Stomach (tissue), 9 donors: Measurements from ENCODE around the gene SCAP. TPM values are rescaled to one million over a fixed set of nuclear protein-coding genes. Genes with fewer than 3 reads are reported as not detected.

ENCODE experiments used
- DNase-seq, 2 donors: peaks; one replicate each; pipeline versions ENCODE4 v3.0.0 to v3.0.0-alpha.2; 2013 to 2019
- H3K27ac ChIP-seq, 5 donors: fragments of 200-600 bp in 4 of 5; sonication (generic) in 4 of 5; one replicate each; pipeline ENCODE4 v1.5.1; 2013 to 2019; ENCODE audit warnings: mild to moderate bottlenecking in 1 of 5, moderate library complexity in 1 of 5
- H3K27me3 ChIP-seq, 3 donors: fragments of 200-600 bp; sonication (generic); one replicate each; pipeline ENCODE4 v1.5.1; 2017 to 2019; ENCODE audit warnings: mixed run types in 1 of 3
- H3K36me3 ChIP-seq, 4 donors: fragments of 200-600 bp; sonication (generic); 1 replicate in 3 of 4; 2 replicates in 1 of 4; pipeline ENCODE4 v1.5.1; 2016 to 2019
- H3K4me1 ChIP-seq, 4 donors: fragments of 200-600 bp; sonication (generic); one replicate each; pipeline ENCODE4 v1.5.1; 2016 to 2019
- H3K4me3 ChIP-seq, 4 donors: fragments of 200-600 bp; sonication (generic) in 3 of 4; one replicate each; pipeline ENCODE4 v1.5.1; 2016 to 2019; ENCODE audit warnings: mild to moderate bottlenecking in 1 of 4
- H3K9me3 ChIP-seq, 4 donors: fragments of 200-600 bp; sonication (generic); one replicate each; pipeline ENCODE4 v1.5.1; 2016 to 2019
- EP300 ChIP-seq: sonication (generic); formaldehyde crosslinking; IDR thresholded peaks from one replicate; pipeline ENCODE4 v1.6.1; 2017; ENCODE audit warnings: antibody characterized with exemption
- POLR2A ChIP-seq, 4 donors: fragments of 450-650 bp; IDR thresholded peaks; one replicate each; pipeline ENCODE4 v1.6.1; 2016; ENCODE audit warnings: antibody characterized with exemption in 4 of 4, control low read depth in 2 of 4, mild to moderate bottlenecking in 1 of 4, moderate library complexity in 1 of 4
- POLR2AphosphoS5 ChIP-seq, 3 donors: sonication (generic); formaldehyde crosslinking; IDR thresholded peaks; one replicate each; pipeline ENCODE4 v1.6.1; 2016; ENCODE audit warnings: antibody characterized with exemption in 3 of 3
- WGBS, 5 donors: extraction: QIAGEN DNeasy Blood & Tissue Kit in 3 of 5; methylation state at CpG; one replicate each; pipeline versions ENCODE4 v1.1.5 to v1.1.7; 2013 to 2018; 5-methylcytosine and 5-hydroxymethylcytosine counted together
- intact Hi-C: fragments of 100-400 bp; cut with DNase I; formaldehyde crosslinking; loops from one replicate; pipeline ENCODE4 v1.15.1; 2023; ENCODE audit warnings: low total_unique reads
- polyA plus RNA-seq, 3 donors: library from polyadenylated mRNA; stranded (reverse); fragments of 200-250 nt; gene quantifications; one replicate each; pipeline ENCODE4 v1.2.3, GENCODE V29; 2013
- total RNA-seq, 5 donors: library from RNA; depleted of rRNA; stranded (reverse); fragments of >200 nt; gene quantifications; one replicate each; pipeline versions ENCODE4 v1.1.0 to v1.2.3, GENCODE V29; 2014 to 2016
- TF ChIP-seq, protein P1 (sequence below), 7 experiments: fragments of 450-650 bp in 4 of 7; fragments of 200-600 bp in 3 of 7; sonication (generic) in 3 of 7; IDR thresholded peaks; one replicate each; pipeline ENCODE4 v1.5.1; 2016 to 2019; ENCODE audit warnings: antibody characterized with exemption in 7 of 7, control low read depth in 2 of 7, mild to moderate bottlenecking in 1 of 7
- donor health status: healthy with polysubstance abuse.
- donor health status: Bipolar disorder and iron deficiency.
- donor health status: healthy.

The SCAP gene
- total and polyA plus RNA-seq, 8 donors = 15.6 to 223 (median 47.3) TPM

DNA sequence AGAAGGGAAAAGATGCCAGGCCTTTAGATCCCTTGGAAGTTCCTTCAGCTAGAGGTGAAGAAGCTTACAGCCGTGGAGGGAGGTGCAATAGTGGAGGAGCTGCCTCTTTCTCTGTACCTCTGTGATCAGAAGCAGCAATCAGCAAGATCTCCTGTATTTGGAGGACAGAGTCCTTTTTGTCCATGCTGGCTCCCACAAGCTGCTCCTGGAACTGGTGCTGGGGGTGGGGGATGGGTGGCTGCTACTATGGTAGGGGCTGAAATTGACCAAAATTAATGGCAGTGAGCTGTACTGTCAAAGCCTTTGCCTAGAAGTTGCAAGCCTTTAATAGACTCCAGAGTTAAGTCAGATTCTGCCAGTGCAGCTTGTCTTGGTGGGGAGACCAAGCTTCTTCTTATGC lies 76.7 kb downstream of the SCAP start:
- peaks cover 10 to 70% (median 67%) of the 10 kb centered on the region in 4 donors for H3K36me3 ChIP-seq
- 74 to 96% (median 80%) methylated on average over 1 of the region's 1 CpG for WGBS, 5 donors
- H3K4me3 ChIP-seq = no peak overlapping the region
- no peak for TF ChIP-seq POLR2AphosphoS5 (IDR thresholded peaks at IDR 0.05)
- no peak for TF ChIP-seq EP300
- TF ChIP-seq POLR2A (IDR thresholded peaks at IDR 0.05) = no peak
- TF ChIP-seq, protein P1, sequence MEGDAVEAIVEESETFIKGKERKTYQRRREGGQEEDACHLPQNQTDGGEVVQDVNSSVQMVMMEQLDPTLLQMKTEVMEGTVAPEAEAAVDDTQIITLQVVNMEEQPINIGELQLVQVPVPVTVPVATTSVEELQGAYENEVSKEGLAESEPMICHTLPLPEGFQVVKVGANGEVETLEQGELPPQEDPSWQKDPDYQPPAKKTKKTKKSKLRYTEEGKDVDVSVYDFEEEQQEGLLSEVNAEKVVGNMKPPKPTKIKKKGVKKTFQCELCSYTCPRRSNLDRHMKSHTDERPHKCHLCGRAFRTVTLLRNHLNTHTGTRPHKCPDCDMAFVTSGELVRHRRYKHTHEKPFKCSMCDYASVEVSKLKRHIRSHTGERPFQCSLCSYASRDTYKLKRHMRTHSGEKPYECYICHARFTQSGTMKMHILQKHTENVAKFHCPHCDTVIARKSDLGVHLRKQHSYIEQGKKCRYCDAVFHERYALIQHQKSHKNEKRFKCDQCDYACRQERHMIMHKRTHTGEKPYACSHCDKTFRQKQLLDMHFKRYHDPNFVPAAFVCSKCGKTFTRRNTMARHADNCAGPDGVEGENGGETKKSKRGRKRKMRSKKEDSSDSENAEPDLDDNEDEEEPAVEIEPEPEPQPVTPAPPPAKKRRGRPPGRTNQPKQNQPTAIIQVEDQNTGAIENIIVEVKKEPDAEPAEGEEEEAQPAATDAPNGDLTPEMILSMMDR (IDR thresholded peaks at IDR 0.05) = no peak
- peak overlapping the region in 1 of 5 donors; percentile 57 for H3K27ac ChIP-seq
- no peaks in the 10 kb centered on the region for H3K27me3 ChIP-seq
- intact Hi-C loops = no loop called here
- H3K9me3 ChIP-seq = no peaks in the 10 kb centered on the region
- no peak for DNase-seq
- peaks cover 15 to 54% (median 37%) of the 10 kb centered on the region in 4 donors for H3K4me1 ChIP-seq

DNA sequence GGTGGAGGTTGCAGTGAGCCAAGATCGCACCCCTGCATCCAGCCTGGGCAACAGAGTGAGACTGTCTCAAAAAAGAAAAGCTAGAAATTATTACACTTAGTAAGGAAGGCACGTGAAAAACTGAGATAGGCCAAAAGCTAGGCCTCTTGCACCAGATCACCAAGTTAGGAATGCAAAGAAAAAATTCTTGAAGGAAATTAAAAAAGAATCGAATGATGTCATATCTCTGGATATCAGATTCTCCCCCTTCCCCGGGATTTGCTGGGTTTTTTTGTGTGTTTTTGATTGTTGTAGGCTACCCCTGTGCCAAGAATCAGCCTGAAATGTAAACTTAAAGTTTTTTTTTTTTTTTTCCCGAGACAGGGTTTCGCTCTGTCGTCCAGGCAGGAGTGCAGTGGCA lies 77.5 kb downstream of the SCAP start:
- Histone ChIP-seq H3K4me3 (no peak overlapping the region), H3K27ac (peak overlapping the region in 2 of 5 donors; percentile 51 to 57), H3K9me3 (no peaks in the 10 kb centered on the region), H3K27me3 (no peaks in the 10 kb centered on the region), H3K36me3 (peaks cover 10 to 70% (median 61%) of the 10 kb centered on the region in 4 donors), H3K4me1 (peaks cover 19 to 57% (median 39%) of the 10 kb centered on the region in 4 donors)
- intact Hi-C loops = no loop called here
- TF ChIP-seq POLR2A (IDR thresholded peaks at IDR 0.05) (no peak), POLR2AphosphoS5 (IDR thresholded peaks at IDR 0.05) (no peak), EP300 (no peak)
- TF ChIP-seq, protein P1 (IDR thresholded peaks at IDR 0.05) = no peak
- DNase-seq = no peak
- WGBS, 5 donors = 36 to 62% (median 45%) methylated on average over 7 of the region's 7 CpGs

DNA sequence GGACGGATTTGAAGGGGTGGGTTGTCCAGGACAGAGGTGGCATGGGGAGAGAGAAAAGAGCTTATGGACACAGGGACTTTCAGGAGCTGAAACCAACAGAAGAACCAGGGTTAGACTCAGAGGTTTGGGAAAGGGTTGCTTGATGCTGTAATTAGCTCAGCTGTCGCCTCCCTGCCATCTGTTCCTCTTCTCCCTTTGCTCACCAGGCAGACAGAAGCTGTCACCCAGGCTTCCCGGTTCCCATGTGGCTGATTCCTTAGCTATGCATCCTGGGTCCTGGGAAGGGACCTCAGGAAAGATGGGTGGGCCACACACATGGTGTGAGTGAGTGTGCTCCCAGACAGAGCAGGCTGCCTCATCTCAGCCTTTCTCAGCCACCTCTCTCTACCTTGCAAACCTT lies 80.9 kb downstream of the SCAP start:
- peak in 1 of 2 donors; percentile 27 for DNase-seq
- H3K9me3 ChIP-seq = no peaks in the 10 kb centered on the region
- H3K36me3 ChIP-seq = peaks cover 13 to 46% (median 39%) of the 10 kb centered on the region in 4 donors
- peaks cover 19 to 67% (median 43%) of the 10 kb centered on the region in 4 donors for H3K4me1 ChIP-seq
- 49 to 68% (median 60%) methylated on average over 3 of the region's 3 CpGs for WGBS, 5 donors
- no peak overlapping the region for H3K4me3 ChIP-seq
- H3K27me3 ChIP-seq = no peaks in the 10 kb centered on the region
- peak overlapping the region in 4 of 5 donors; percentile 25 to 56 (median 40) for H3K27ac ChIP-seq
- intact Hi-C loops = no loop called here
- TF ChIP-seq, protein P1 (IDR thresholded peaks at IDR 0.05) = no peak
- TF ChIP-seq POLR2AphosphoS5 (IDR thresholded peaks at IDR 0.05) = no peak
- no peak for TF ChIP-seq POLR2A (IDR thresholded peaks at IDR 0.05)
- TF ChIP-seq EP300 = no peak

DNA sequence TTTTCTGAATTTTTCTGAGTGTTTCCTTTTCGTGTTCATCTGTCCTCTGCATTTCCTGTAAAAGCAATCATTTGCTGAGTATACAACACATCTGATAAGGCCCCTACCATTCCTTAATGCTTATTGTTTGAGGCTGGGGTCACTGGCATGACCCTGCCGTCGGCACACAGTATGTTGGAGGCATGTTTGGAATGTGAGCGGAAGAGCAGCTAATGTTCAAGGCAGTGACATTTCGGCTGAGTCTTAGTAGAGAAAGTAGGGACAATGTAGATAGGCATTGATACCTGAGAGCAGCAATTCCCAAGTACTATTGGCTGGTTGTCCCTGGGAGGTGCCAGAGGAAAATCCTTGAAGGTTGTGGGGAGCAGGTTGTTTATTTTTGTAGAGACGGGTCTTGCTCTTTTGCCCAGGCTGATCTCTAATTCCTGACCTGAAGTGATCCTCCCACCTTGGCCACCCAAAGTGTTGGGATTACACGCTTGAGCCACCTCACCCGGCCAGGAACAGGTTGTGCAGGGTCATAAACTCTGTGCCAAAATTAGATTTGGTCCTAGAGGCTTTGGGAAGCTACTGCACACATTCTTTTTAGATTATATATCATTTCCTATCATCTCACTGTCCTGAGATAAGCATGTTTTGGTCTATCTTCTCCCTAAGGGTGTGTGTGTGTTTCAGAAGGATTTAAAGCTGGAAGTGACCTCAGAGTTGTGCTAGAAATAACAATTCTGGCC lies 81.4 kb downstream of the SCAP start:
- intact Hi-C loops = no loop called here
- H3K27me3 ChIP-seq = no peaks in the 10 kb centered on the region
- 15 to 40% (median 31%) methylated on average over 8 of the region's 8 CpGs for WGBS, 5 donors

More for the DNA sequence above, 81.4 kb downstream of the SCAP start:
- DNase-seq = peak in 1 of 2 donors; percentile 63
- no peak for TF ChIP-seq POLR2A (IDR thresholded peaks at IDR 0.05)
- TF ChIP-seq POLR2AphosphoS5 (IDR thresholded peaks at IDR 0.05) = peak in 1 of 3 donors; percentile 38
- H3K36me3 ChIP-seq = peaks cover 13 to 43% (median 35%) of the 10 kb centered on the region in 4 donors
- peaks cover 19 to 62% (median 39%) of the 10 kb centered on the region in 4 donors for H3K4me1 ChIP-seq
- H3K27ac ChIP-seq = peak overlapping the region in 4 of 5 donors; percentile 25 to 56 (median 40)
- H3K4me3 ChIP-seq = no peak overlapping the region
- H3K9me3 ChIP-seq = no peaks in the 10 kb centered on the region
